Motor neuron (in vitro differentiated cells): Measurements from ENCODE around the gene FARP1. TPM values are rescaled to one million over a fixed set of nuclear protein-coding genes. Genes with fewer than 3 reads are reported as not detected.

Source experiments
- ATAC-seq, 8 experiments: fragments of 200-7000 bp; cut with Tn5 transposase; replicated peaks in 6 of 8; 2 replicates each; pipeline ENCODE4 v1.8.0; 2021; ENCODE audit warnings: mild to moderate bottlenecking in 8 of 8, moderate library complexity in 8 of 8
- H3K27ac ChIP-seq, 2 donors: fragments of 250-450 bp; sonication (Bioruptor Pico); 2 replicates each; pipeline ENCODE4 v1.9.0; 2021; ENCODE audit warnings: antibody characterized with exemption in 2 of 2, mild to moderate bottlenecking in 2 of 2, moderate library complexity in 1 of 2
- H3K4me1 ChIP-seq, 2 donors: fragments of 250-450 bp; sonication (Bioruptor Pico); replicated peaks in 1 of 2; 2 replicates each; pipeline ENCODE4 v1.6.1; 2021; ENCODE audit warnings: antibody characterized with exemption in 2 of 2, mild to moderate bottlenecking in 2 of 2, moderate library complexity in 1 of 2
- H3K4me3 ChIP-seq, 5 donors: fragments of 250-450 bp; sonication (Bioruptor Pico); 2 replicates each; pipeline ENCODE4 v1.9.0; 2021; ENCODE audit warnings: antibody characterized with exemption in 5 of 5, mild to moderate bottlenecking in 5 of 5, moderate library complexity in 4 of 5
- WGBS, 10 experiments: fragments of 450-650 bp; shearing (Covaris generic); methylation state at CpG; one replicate each; pipeline ENCODE4 v1.0.0; 2022; 5-methylcytosine and 5-hydroxymethylcytosine counted together
- in situ Hi-C, 9 experiments: fragments of 400-800 bp; cut with MboI; loops; one replicate each; pipeline ENCODE4 v1.15.0; 2021; ENCODE audit warnings: low sequenced_read_pairs in 9 of 9, low pct_unique_long_range_greater_than_20kb in 2 of 9; ENCODE audit not compliant: unreplicated experiment in 9 of 9
- total RNA-seq, 8 experiments: library from RNA; unstranded; fragments of 300-600 nt; gene quantifications; 2 replicates each; pipeline versions ENCODE4 v1.2.3 to v1.2.4, GENCODE V29; 2022

FARP1 gene
- total RNA-seq, 8 experiments from 2014 or later = 6.5 to 349 (median 25.6) TPM

DNA sequence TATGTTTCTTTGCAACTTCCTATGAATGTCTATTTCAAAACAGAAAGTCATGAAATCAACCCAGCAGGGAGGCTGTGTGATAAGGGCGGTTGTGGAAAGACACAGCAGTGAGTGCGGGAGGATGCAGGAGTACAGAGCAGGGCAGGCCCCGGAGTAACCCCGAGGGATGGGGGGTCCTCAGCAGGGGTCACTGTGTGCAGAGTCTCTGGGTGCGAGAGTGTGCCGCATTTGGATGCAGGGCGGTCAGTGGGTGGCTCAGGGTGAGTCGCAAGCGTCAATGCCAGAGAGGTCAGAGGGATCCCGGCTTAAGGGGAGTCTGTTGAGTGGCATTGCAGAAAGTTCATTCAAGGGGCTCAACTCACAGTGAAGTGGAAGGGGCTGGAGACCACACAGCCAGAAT is 286.2 kb downstream of the FARP1 start:
- no peaks in the 10 kb centered on the region for H3K4me1 ChIP-seq
- no peak overlapping the region for H3K4me3 ChIP-seq
- in situ Hi-C loops = loop anchor here in 1 of 9 experiments (25.0 kb wide), 1 partner anchor 567 kb away; no protein-coding TSS in a partner anchor
- 67 to 100% (median 97%) methylated on average over 1 to 6 of the region's 10 CpGs; no CpG with 5 or more reads in 5 of the 10 experiments for WGBS, 10 experiments
- no peak overlapping the region for H3K27ac ChIP-seq
- ATAC-seq = no peak

DNA sequence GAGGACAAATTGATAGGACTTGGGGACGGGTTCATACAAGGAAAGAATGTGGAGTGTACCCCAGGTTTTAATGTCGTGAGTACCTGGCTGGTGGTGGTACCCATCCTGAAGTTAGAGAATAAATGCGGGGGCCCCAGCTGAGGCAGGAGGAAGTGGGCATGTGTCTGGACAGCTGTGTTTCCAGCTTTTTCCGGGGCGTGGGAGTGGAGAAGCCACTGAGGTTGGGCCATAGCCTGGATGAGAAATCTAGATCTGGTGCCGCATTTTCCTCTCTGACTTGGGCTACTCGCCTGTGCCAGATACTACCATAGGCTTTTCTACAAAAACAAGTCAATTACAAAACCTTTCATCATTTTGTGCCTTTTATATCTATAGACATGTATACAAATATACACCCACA is 286.6 kb downstream of the FARP1 start:
- Histone ChIP-seq H3K4me1 (no peaks in the 10 kb centered on the region), H3K27ac (no peak overlapping the region), H3K4me3 (no peak overlapping the region)
- no peak for ATAC-seq
- WGBS, 10 experiments = 87 to 100% (median 92%) methylated on average over 1 to 6 of the region's 7 CpGs; no CpG with 5 or more reads in 5 of the 10 experiments
- in situ Hi-C loops = loop anchor here in 1 of 9 experiments (25.0 kb wide), 1 partner anchor 567 kb away; no protein-coding TSS in a partner anchor

DNA sequence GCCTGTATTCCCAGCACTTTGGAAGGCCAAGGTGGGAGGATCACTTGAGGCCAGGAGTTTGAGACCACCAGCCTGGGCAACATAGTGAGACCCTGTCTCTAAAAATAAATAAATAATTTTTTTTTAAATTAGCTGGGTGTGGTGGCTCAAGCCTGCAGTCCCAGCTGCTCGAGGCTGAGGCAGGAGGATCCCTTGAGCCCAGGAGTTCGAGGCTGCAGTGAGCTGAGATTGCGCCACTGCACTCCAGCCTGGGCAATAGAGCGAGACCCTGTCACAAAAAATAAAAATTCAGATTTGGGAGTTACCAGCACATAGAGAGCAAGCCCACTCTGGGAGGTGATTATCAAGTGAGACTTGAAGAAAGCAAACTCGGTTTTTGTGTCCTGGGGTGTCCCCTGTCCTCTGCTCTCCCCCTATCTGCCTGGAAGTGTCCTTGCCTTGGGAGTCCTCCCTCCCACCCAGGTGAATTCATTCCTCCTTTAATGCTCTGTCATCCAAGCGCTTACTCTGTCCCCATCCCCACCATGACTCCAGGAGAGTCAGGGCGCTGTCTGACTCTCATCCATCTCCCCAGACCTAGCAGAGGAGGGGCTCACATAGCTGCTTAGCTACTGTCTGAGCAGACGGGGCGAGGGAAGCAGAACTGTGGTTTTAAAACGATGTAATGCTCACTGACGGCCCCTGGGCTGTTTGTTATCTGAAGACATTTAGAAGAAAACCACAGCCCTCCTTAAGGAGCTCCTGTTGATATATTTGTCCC is 287.3 kb downstream of the FARP1 start:
- 67 to 95% (median 77%) methylated on average over 2 to 7 of the region's 11 CpGs; no CpG with 5 or more reads in 3 of the 10 experiments for WGBS, 10 experiments
- H3K4me1 ChIP-seq = no peaks in the 10 kb centered on the region
- no peak overlapping the region for H3K27ac ChIP-seq
- no peak overlapping the region for H3K4me3 ChIP-seq
- ATAC-seq = peak in 5 of 8 experiments; percentile 65 to 91 (median 80)
- in situ Hi-C loops = loop anchor here in 1 of 9 experiments (25.0 kb wide), 1 partner anchor 568 kb away; no protein-coding TSS in a partner anchor

GRCh38 chr13:98432638-98433037 is 289.7 kb downstream of the FARP1 start:
- 81 to 100% (median 95%) methylated on average over 2 to 3 of the region's 11 CpGs; no CpG with 5 or more reads in 6 of the 10 experiments for WGBS, 10 experiments
- in situ Hi-C loops = loop anchor here in 1 of 9 experiments (25.0 kb wide), 1 partner anchor 570 kb away; no protein-coding TSS in a partner anchor
- Histone ChIP-seq H3K4me3 (no peak overlapping the region), H3K27ac (no peak overlapping the region), H3K4me1 (no peaks in the 10 kb centered on the region)
- no peak for ATAC-seq

GRCh38 chr13:98433654-98434053 is 290.8 kb downstream of the FARP1 start:
- Histone ChIP-seq H3K4me1 (no peaks in the 10 kb centered on the region), H3K27ac (no peak overlapping the region), H3K4me3 (no peak overlapping the region)
- in situ Hi-C loops = loop anchor here in 1 of 9 experiments (25.0 kb wide), 1 partner anchor 571 kb away; no protein-coding TSS in a partner anchor
- WGBS, 10 experiments = 57 to 100% (median 90%) methylated on average over 1 to 4 of the region's 10 CpGs; no CpG with 5 or more reads in 6 of the 10 experiments
- no peak for ATAC-seq

DNA sequence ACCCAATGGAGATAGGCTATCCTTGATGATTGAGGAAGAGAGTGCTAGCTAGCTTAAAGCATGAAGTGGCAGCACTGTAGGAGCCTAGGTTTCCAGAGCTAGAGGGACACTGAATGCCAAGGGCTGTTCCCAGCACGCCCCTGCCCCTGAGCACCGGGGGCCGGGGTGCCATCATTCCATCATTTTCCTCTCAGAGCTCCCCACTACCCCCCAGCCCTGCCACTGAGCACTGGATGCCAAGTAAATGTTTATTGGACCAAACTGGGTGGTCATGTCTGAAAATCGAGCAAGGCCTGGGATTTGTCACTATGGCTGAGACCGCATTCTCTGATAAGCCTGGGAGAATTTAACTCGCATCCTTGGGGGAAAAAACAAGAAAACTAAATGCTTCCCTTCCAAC is 291.2 kb downstream of the FARP1 start:
- no peak overlapping the region for H3K4me3 ChIP-seq
- ATAC-seq = no peak
- H3K27ac ChIP-seq = no peak overlapping the region
- in situ Hi-C loops = loop anchor here in 1 of 9 experiments (25.0 kb wide), 1 partner anchor 572 kb away; no protein-coding TSS in a partner anchor
- H3K4me1 ChIP-seq = no peaks in the 10 kb centered on the region
- 80 to 100% (median 91%) methylated on average over 1 to 6 of the region's 6 CpGs; no CpG with 5 or more reads in 4 of the 10 experiments for WGBS, 10 experiments

GRCh38 chr13:98435376-98435775 is 292.5 kb downstream of the FARP1 start:
- Histone ChIP-seq H3K4me1 (no peaks in the 10 kb centered on the region), H3K4me3 (no peak overlapping the region), H3K27ac (no peak overlapping the region)
- in situ Hi-C loops = loop anchor here in 1 of 9 experiments (25.0 kb wide), 1 partner anchor 573 kb away; no protein-coding TSS in a partner anchor
- ATAC-seq = no peak
- WGBS, 10 experiments = 71 to 95% (median 86%) methylated on average over 1 to 9 of the region's 11 CpGs; no CpG with 5 or more reads in 4 of the 10 experiments

DNA sequence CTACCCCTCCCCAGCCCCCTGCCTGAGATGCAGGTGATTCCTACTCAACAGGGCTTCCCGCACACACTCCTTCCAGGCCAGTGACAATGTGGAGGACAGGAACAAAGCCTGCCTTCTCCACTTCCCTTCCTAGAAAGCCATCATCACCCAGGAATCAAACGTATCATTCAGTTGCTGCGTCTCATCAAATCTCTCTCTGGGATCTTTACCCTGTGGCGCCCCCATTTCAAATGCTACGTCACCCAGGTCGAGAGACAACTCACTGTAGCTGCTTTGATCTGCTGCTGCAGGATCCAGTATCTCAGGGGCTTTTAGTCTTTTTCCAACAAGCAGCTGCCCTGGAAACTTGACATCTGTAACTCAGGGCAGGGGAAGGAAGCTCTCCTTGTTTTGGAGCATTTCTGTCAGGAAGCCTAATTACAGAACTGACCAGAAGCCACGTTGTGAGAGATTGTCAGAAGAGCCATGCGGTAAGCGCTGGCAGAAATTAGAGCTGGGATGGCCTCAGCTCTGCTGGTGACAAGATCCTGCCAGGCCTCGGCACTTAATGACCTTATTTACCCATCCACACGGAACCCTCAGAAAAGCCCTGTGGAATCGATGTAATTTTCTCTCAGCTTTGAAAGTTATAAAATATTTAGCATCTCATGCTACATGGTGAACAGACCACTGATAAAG is 293.5 kb downstream of the FARP1 start:
- H3K4me1 ChIP-seq = peaks cover 0 to 3% of the 10 kb centered on the region in 2 donors
- 79 to 100% (median 93%) methylated on average over 2 to 11 of the region's 12 CpGs; no CpG with 5 or more reads in 3 of the 10 experiments for WGBS, 10 experiments
- in situ Hi-C loops = loop anchor here in 1 of 9 experiments (25.0 kb wide), 1 partner anchor 574 kb away; no protein-coding TSS in a partner anchor
- no peak for ATAC-seq
- no peak overlapping the region for H3K4me3 ChIP-seq
- H3K27ac ChIP-seq = no peak overlapping the region

- no peak for ATAC-seq
- no peak overlapping the region for H3K27ac ChIP-seq
- WGBS, 10 experiments = 33 to 100% (median 93%) methylated on average over 1 to 14 of the region's 27 CpGs; no CpG with 5 or more reads in 4 of the 10 experiments
- no peak overlapping the region for H3K4me3 ChIP-seq
- peaks cover 0 to 10% of the 10 kb centered on the region in 2 donors for H3K4me1 ChIP-seq
- in situ Hi-C loops = loop anchor here in 1 of 9 experiments (25.0 kb wide), 1 partner anchor 576 kb away; no protein-coding TSS in a partner anchor
Measured at GRCh38 chr13:98438246-98439125, 295.6 kb downstream of the FARP1 start.

GRCh38 chr13:98439126-98439828 is 296.4 kb downstream of the FARP1 start:
- Histone ChIP-seq H3K4me3 (no peak overlapping the region), H3K4me1 (peaks cover 0 to 10% of the 10 kb centered on the region in 2 donors), H3K27ac (no peak overlapping the region)
- ATAC-seq = no peak
- WGBS, 10 experiments = 90 to 100% (median 97%) methylated on average over 2 to 11 of the region's 32 CpGs; no CpG with 5 or more reads in 6 of the 10 experiments
- in situ Hi-C loops = loop anchor here in 1 of 9 experiments (25.0 kb wide), 1 partner anchor 577 kb away; no protein-coding TSS in a partner anchor

DNA sequence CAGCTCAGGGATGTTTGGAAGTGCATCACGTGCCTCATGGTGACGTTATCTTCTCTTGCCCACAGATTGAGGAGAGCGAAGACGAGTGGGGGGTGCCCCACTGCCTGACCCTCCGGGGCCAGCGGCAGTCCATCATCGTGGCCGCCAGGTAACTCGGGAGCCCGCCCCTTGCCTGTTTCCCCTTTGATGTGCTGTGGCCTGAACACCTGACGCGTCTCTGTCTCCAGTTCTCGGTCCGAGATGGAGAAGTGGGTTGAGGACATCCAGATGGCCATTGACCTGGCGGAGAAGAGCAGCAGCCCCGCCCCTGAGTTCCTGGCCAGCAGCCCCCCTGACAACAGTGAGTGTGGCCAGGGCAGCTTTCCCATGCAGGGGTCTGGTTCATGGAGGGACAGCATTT is 297.0 kb downstream of the FARP1 start:
- ATAC-seq = no peak
- Histone ChIP-seq H3K4me3 (no peak overlapping the region), H3K27ac (no peak overlapping the region), H3K4me1 (peaks cover 0 to 10% of the 10 kb centered on the region in 2 donors)
- in situ Hi-C loops = loop anchor here in 3 of 9 experiments (10.0 to 25.0 kb wide), 2 partner anchors 225 to 578 kb away; no protein-coding TSS in a partner anchor
- WGBS, 10 experiments = 100% methylated on average over 1 to 3 of the region's 16 CpGs; no CpG with 5 or more reads in 7 of the 10 experiments
